CD14-positive monocyte (primary cell): Measurements from ENCODE around the gene FLAD1. TPM values are rescaled to one million over a fixed set of nuclear protein-coding genes. Genes with fewer than 3 reads are reported as not detected.
A peak's percentile ranks its signal among the peaks of the same experiment; 100 is the strongest.

Experiments used
- DNase-seq, 3 donors: peaks; one replicate each; pipeline ENCODE4 v3.0.0-alpha.2; 2011 to 2022
- H2AFZ ChIP-seq: 2 replicates; pipeline ENCODE4 v1.6.0; 2012; ENCODE audit warnings: mild to moderate bottlenecking, low read depth, low read length, inconsistent platforms; ENCODE audit not compliant: insufficient read depth, poor library complexity, severe bottlenecking
- H3K27ac ChIP-seq, 2 donors: 1 replicate in 1 of 2; 2 replicates in 1 of 2; pipeline ENCODE4 v1.5.1; 2012 to 2013; ENCODE audit warnings: low read length in 2 of 2, control low read depth in 1 of 2, inconsistent platforms in 1 of 2, low read depth in 1 of 2, mild to moderate bottlenecking in 1 of 2
- H3K27me3 ChIP-seq, 2 donors: one replicate each; pipeline versions ENCODE4 v1.6.0 to v1.6.1; 2011 to 2013; ENCODE audit warnings: low read length in 2 of 2; ENCODE audit not compliant: control insufficient read depth in 2 of 2, insufficient read depth in 2 of 2
- H3K36me3 ChIP-seq, 2 donors: replicated peaks in 1 of 2; 1 replicate in 1 of 2; 2 replicates in 1 of 2; pipeline versions ENCODE4 v1.5.1 to v1.6.1; 2012 to 2013; ENCODE audit warnings: low read length in 2 of 2, control low read depth in 1 of 2, inconsistent platforms in 1 of 2, mild to moderate bottlenecking in 1 of 2; ENCODE audit not compliant: insufficient read depth in 2 of 2, control insufficient read depth in 1 of 2
- H3K4me1 ChIP-seq, 2 donors: 1 replicate in 1 of 2; 2 replicates in 1 of 2; pipeline versions ENCODE4 v1.5.1 to v1.6.1; 2012 to 2013; ENCODE audit warnings: low read length in 2 of 2, control low read depth in 1 of 2, inconsistent platforms in 1 of 2, mild to moderate bottlenecking in 1 of 2, moderate library complexity in 1 of 2; ENCODE audit not compliant: insufficient read depth in 2 of 2, control insufficient read depth in 1 of 2
- H3K4me2 ChIP-seq: replicated peaks from 2 replicates; pipeline ENCODE3; 2012; ENCODE audit warnings: low read length, moderate library complexity, mild to moderate bottlenecking; ENCODE audit not compliant: poor library complexity, severe bottlenecking; ENCODE audit errors: extremely low read depth
- H3K4me3 ChIP-seq, 3 experiments: fragments of 200-600 bp in 1 of 3; sonication (generic) in 1 of 3; replicated peaks in 1 of 3; 1 replicate in 2 of 3; 2 replicates in 1 of 3; pipeline ENCODE4 v1.5.1; 2011 to 2013; ENCODE audit warnings: low read length in 3 of 3, mild to moderate bottlenecking in 3 of 3, control low read depth in 2 of 3, low read depth in 2 of 3, inconsistent platforms in 1 of 3, moderate library complexity in 1 of 3
- H3K79me2 ChIP-seq: 2 replicates; pipeline ENCODE4 v1.6.0; 2012; ENCODE audit warnings: mild to moderate bottlenecking, control low read depth, inconsistent platforms, low read length, moderate library complexity; ENCODE audit not compliant: insufficient read depth
- H3K9ac ChIP-seq: 2 replicates; pipeline ENCODE4 v1.6.0; 2017; ENCODE audit warnings: low read length, mild to moderate bottlenecking; ENCODE audit not compliant: insufficient read depth, poor library complexity, severe bottlenecking
- H3K9me3 ChIP-seq, 2 donors: replicated peaks in 1 of 2; 1 replicate in 1 of 2; 2 replicates in 1 of 2; pipeline versions ENCODE4 v1.5.1 to v1.6.1; 2012 to 2013; ENCODE audit warnings: low read length in 2 of 2, control low read depth in 1 of 2; ENCODE audit not compliant: control insufficient read depth in 1 of 2, insufficient read depth in 1 of 2
- H4K20me1 ChIP-seq: 2 replicates; pipeline ENCODE4 v1.6.0; 2012; ENCODE audit warnings: mild to moderate bottlenecking, low read length, control low read depth, moderate library complexity; ENCODE audit not compliant: insufficient read depth
- H3K27ac Mint-ChIP-seq, 7 donors: one replicate each; pipeline ENCODE4 v1.8.0; 2020; ENCODE audit warnings: mild to moderate bottlenecking in 7 of 7, mixed read lengths in 7 of 7, moderate library complexity in 6 of 7, inconsistent platforms in 2 of 7
- H3K27me3 Mint-ChIP-seq, 3 donors: one replicate each; pipeline ENCODE4 v1.8.0; 2021 to 2022; ENCODE audit warnings: low read depth in 3 of 3, mild to moderate bottlenecking in 3 of 3, mixed read lengths in 3 of 3, moderate library complexity in 3 of 3, inconsistent platforms in 1 of 3
- H3K36me3 Mint-ChIP-seq, 2 donors: one replicate each; pipeline ENCODE4 v1.8.0; 2020; ENCODE audit warnings: mixed read lengths in 2 of 2, inconsistent platforms in 1 of 2, mild to moderate bottlenecking in 1 of 2
- H3K4me1 Mint-ChIP-seq: one replicate; pipeline ENCODE4 v1.8.0; 2020; ENCODE audit warnings: mild to moderate bottlenecking, mixed read lengths
- H3K4me3 Mint-ChIP-seq, 2 donors: one replicate each; pipeline ENCODE4 v1.8.0; 2020; ENCODE audit warnings: mild to moderate bottlenecking in 2 of 2, mixed read lengths in 2 of 2, moderate library complexity in 1 of 2
- H3K9me3 Mint-ChIP-seq, 7 donors: one replicate each; pipeline ENCODE4 v1.8.0; 2020 to 2022; ENCODE audit warnings: mixed read lengths in 7 of 7, mild to moderate bottlenecking in 6 of 7, moderate library complexity in 6 of 7, inconsistent platforms in 2 of 7
- WGBS: methylation state at CpG from one replicate; pipeline ENCODE4 v1.1.5; 2013; ENCODE audit warnings: missing lambda C conversion rate; ENCODE audit not compliant: insufficient coverage; 5-methylcytosine and 5-hydroxymethylcytosine counted together
- intact Hi-C, 2 donors: fragments of 100-400 bp; cut with micrococcal nuclease; formaldehyde crosslinking; loops; one replicate each; pipeline versions ENCODE4 v1.15.0 to v1.15.1; 2023
- polyA plus RNA-seq, 3 donors: library from polyadenylated mRNA; depleted of rRNA in 1 of 3; unstranded in 2 of 3; stranded (reverse) in 1 of 3; fragments of 300-500 nt in 2 of 3; fragments of >200 nt in 1 of 3; fragmentation: Illumina TruSeq in 2 of 3; gene quantifications; 1 replicate in 2 of 3; 2 replicates in 1 of 3; pipeline ENCODE4 v1.2.3, GENCODE V29; 2012 to 2021
- TF ChIP-seq, protein P1 (sequence below): fragments of 200-600 bp; IDR thresholded peaks from one replicate; pipeline ENCODE4 v1.8.0; 2022; ENCODE audit warnings: antibody characterized with exemption, mild to moderate bottlenecking

Gene FLAD1
- polyA plus RNA-seq, 3 donors = 31.5 to 41.6 (median 35.1) TPM

DNA sequence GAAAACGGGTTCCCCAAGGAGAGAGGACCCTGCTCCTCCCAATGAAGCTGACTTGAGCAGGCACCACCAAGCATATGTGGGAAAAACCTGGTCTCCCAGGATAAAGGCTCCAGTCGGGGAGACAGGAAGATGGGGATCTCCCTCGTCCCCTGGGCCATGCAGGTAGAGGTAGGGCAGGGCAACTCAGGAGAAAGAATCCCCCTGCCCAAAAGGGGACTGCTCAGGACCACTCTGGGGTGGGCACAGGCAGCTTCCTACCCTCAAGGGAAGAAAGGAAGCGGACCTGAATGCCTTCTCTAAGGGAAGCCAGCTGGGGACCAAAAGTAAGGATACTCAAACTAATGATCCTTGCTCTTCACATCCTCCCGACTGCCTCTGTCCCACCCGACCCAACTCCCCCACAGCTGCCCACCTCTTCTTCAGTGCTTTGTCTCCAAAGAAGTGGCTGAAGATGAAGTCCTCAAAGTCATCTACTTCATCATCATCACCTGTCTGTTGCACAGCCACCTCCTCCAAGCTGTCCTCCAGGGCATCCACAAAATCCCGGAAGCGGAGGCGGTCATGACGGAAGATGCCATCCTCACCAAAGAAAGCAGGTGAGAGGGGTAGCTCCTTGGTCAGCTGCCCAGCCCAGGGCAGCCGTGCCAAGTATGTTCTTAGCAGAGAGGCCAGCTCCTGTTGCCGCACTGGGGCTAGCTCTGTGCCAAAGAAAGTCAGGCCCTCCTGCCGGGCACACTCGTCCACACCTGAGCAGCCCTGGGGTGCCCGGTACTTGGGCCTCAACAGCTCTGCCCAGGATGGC is 37.8 kb upstream of the FLAD1 start:
- peaks cover 47% of the 10 kb centered on the region for H3K4me1 Mint-ChIP-seq
- Histone ChIP-seq H3K27me3 (no peaks in the 10 kb centered on the region), H2AFZ (no peak overlapping the region), H3K27ac (peak overlapping the region in 1 of 2 donors; percentile 82), H4K20me1 (no peaks in the 10 kb centered on the region), H3K9me3 (no peaks in the 10 kb centered on the region), H3K79me2 (no peaks in the 10 kb centered on the region), H3K4me3 (no peak overlapping the region), H3K36me3 (peaks cover 32 to 50% of the 10 kb centered on the region in 2 donors), H3K4me1 (peaks cover 36 to 43% of the 10 kb centered on the region in 2 donors), H3K4me2 (no peak overlapping the region), H3K9ac (no peak overlapping the region)
- H3K27ac Mint-ChIP-seq = no peak overlapping the region
- 83% methylated on average over 13 of the region's 15 CpGs for WGBS
- H3K4me3 Mint-ChIP-seq = no peak overlapping the region
- no peaks in the 10 kb centered on the region for H3K9me3 Mint-ChIP-seq
- intact Hi-C loops = no loop called here
- H3K27me3 Mint-ChIP-seq = peaks cover 0 to 2% (median 0%) of the 10 kb centered on the region in 3 donors
- no peak for DNase-seq
- peaks cover 33 to 49% of the 10 kb centered on the region in 2 donors for H3K36me3 Mint-ChIP-seq
- TF ChIP-seq, protein P1, sequence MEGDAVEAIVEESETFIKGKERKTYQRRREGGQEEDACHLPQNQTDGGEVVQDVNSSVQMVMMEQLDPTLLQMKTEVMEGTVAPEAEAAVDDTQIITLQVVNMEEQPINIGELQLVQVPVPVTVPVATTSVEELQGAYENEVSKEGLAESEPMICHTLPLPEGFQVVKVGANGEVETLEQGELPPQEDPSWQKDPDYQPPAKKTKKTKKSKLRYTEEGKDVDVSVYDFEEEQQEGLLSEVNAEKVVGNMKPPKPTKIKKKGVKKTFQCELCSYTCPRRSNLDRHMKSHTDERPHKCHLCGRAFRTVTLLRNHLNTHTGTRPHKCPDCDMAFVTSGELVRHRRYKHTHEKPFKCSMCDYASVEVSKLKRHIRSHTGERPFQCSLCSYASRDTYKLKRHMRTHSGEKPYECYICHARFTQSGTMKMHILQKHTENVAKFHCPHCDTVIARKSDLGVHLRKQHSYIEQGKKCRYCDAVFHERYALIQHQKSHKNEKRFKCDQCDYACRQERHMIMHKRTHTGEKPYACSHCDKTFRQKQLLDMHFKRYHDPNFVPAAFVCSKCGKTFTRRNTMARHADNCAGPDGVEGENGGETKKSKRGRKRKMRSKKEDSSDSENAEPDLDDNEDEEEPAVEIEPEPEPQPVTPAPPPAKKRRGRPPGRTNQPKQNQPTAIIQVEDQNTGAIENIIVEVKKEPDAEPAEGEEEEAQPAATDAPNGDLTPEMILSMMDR = no peak

DNA sequence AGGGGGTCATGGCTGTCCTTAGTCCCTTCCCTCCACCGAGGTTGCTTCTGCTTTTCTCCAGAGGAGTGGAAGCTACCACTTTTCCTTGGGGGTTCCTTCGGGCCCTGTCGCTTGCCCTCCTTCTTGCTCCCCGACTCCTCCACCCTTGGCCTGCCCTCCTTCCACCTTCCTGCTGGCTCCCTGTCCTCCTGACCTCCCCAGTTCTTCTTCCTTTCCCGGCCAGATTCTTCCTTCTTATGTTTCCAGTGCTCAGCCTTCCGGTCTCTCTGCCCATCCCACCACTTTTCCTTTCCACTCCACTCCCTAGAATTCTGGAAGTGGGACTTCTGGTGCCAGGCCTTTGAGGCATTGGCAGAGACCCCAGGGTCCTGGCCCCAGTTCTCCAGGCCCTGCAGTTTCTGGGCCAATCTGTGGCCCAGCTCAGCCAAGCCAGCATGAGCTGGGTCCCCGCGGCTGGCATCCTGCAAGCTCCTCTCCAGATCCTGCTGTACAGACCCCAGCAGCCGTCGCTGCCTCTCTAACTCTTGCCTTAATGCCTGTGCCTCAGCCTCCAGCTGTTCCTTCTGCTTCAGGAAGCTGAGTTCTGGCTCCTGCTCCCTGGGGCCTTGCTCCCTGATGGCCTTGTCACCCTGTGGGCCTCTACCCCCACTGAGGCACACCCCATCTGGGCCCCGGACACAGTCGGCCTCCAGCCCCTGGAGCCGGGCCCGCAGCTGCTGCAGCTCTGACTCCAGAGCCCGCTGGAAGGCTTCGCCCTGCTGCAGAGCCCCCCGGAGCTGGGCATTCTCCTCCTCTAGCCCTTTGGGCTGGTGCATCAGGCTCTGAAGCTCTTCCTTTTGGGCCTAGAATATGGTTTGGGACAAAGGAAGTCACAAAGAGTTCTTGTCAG is 36.9 kb upstream of the FLAD1 start:
- DNase-seq = no peak
- WGBS = 91% methylated on average over 16 of the region's 17 CpGs
- H3K27me3 Mint-ChIP-seq = peaks cover 0 to 2% (median 0%) of the 10 kb centered on the region in 3 donors
- H3K4me3 Mint-ChIP-seq = no peak overlapping the region
- Histone ChIP-seq H3K9me3 (no peaks in the 10 kb centered on the region), H3K4me2 (no peak overlapping the region), H3K4me1 (peaks cover 35 to 39% of the 10 kb centered on the region in 2 donors), H3K27me3 (no peaks in the 10 kb centered on the region), H3K27ac (no peak overlapping the region), H2AFZ (no peak overlapping the region), H3K9ac (no peak overlapping the region), H3K36me3 (peaks cover 40 to 58% of the 10 kb centered on the region in 2 donors), H3K79me2 (no peaks in the 10 kb centered on the region), H4K20me1 (peaks cover under 1% of the 10 kb centered on the region), H3K4me3 (no peak overlapping the region)
- peaks cover 42 to 58% of the 10 kb centered on the region in 2 donors for H3K36me3 Mint-ChIP-seq
- TF ChIP-seq, protein P1 = no peak
- intact Hi-C loops = no loop called here
- H3K4me1 Mint-ChIP-seq = peaks cover 39% of the 10 kb centered on the region
- H3K9me3 Mint-ChIP-seq = no peaks in the 10 kb centered on the region
- H3K27ac Mint-ChIP-seq = peak overlapping the region in 1 of 7 donors; percentile 68
